Right kidney (tissue), 1 donor: ENCODE measurements around the gene MACROD2.

Source experiments
- DNase-seq: peaks from one replicate; pipeline ENCODE4 v3.0.0-alpha.2; 2016

The MACROD2 gene

GRCh38 chr20:14712302-14712739 lies 717.0 kb downstream of the MACROD2 start:
- no peak for DNase-seq

- DNase-seq, result no peak
Measured at GRCh38 chr20:14715400-14715799, 720.1 kb downstream of the MACROD2 start.

DNA sequence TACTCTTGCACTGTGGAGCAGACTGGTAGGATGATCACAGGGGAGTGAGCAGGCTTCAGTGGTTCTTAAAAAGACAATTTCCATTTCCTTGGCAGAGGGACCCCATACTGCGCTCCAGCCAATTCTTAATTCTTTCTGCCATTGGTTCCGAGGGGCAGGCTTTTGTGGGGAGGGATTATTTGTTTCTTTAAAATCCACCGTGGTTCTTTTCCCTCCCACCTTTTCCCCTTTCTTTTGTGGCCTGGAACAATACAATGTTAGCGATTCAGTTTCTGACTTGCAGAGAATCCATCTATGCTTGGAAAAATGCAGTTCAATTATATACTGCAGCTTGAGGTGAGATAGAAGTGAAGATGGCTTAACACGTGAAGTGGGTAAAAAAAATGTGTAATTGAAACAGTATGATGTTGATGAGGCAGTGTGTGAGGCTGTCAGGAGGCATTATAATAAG lies 721.1 kb downstream of the MACROD2 start:
- no peak for DNase-seq

GRCh38 chr20:14717134-14717999 lies 722.1 kb downstream of the MACROD2 start:
- DNase-seq, result no peak

DNA sequence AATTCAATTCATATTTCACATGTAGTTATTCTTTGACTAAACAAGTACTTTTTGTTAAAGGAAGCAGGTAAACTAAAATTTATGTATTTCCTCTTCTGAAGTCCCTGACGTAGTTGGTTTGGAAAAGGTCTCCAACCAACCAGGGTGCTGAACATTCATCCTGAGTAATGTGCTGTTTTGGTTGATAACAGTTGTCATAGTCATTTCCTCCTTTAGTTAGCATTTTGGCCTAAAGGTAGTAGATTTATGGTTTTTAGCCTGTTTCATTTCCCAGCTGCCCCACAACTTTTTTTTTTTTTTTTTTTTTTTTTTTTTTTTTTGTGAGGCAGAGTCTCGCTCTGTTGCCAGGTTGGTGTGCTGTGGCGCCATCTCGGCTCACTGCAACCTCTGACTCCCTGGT lies 724.9 kb downstream of the MACROD2 start:
- DNase-seq, result no peak

DNA sequence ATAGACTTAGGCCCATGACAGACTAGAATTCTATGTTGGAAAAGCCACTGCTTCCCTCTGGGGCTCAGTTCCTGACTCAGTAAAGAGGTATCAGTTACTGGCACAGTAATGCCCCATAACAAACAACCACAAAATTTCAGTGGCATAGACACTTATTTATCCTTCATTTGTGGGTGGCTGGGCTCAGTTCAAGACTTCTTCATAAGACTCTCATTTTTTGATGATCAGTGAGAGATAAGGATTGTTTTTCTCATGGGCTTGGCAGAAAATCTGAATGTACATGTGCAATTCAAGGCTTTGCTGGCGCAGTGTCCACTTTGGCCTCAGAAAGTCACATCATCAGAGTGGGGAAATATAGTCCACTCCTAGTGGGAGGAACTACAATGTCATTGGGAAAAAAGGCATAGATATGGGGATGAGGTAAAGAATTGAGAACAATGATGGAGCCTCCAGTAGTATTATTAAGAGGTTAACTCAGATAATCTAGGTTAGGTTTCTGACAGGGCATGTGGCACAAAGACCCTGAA lies 726.7 kb downstream of the MACROD2 start:
- no peak for DNase-seq

- DNase-seq, result no peak
Measured at GRCh38 chr20:14723614-14724013, 728.3 kb downstream of the MACROD2 start.

DNA sequence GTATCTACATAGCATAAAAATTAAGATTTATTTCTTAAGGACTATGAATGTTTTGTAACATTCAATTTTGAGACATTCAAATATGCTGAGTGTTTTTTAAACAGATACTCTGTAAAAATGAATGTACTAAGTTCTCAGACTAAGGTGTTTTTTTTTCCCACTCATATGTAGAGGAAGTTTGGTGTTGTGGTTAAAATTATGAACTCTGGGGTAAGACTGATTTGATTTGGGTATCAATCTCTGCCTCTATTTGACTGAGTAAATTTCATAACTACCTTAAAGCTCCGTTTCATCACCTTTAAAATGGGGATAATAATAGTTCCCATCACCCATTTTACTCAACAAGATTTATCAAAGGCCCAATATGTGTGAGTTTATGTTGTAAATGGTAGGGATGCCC lies 728.7 kb downstream of the MACROD2 start:
- DNase-seq, result no peak

- DNase-seq, result no peak
Measured at GRCh38 chr20:14724468-14724867, 729.2 kb downstream of the MACROD2 start.

GRCh38 chr20:14726591-14726990 lies 731.3 kb downstream of the MACROD2 start:
- no peak for DNase-seq

DNA sequence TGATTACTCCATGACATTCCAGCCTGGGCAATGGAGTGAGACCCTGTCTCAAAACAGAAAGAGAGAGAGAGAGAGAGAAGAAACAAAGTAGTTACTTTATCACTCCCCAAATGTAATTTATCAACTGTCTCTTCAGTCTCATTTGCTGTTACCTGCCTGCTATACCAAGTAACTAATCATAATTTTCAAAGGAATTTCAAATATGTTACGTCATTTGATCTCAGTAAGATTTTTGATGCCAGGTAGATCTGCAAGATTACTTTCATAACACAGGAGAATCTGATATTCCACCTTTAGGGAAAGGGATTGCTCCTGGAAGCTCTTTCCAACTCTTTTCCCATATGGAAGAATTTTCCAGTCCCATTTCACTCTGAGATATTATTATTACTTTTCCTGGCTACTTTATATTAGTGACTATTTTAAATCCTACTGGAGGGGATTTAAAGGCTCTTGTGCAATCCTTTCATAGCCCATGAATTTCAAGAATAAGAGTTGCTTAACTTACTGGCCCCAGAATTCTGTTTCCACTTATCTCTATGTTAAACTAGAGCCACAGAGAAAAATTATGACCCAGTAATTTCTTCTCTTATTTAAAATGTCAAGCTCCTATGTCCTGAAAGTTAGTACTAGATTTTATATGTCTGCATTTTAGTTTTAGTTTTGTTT lies 732.3 kb downstream of the MACROD2 start:
- DNase-seq, result no peak

DNA sequence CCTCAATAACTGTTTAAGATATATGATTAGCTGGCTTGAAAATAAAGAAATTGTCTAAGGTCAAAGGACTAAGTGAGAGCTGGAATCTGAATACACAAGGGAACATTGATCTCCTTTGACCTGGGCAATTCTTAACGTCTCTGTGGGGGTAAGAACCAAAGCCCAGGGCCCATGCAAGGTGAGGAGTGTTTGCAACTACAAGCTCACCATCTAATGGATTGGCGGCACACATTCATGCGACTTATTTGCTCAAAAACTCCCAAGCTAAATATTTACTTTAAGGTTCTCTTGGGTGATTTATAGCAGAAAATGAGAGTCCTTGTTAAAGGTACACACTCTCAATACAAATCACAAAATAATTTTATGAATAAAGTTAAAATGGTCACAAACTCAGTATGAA lies 734.1 kb downstream of the MACROD2 start:
- DNase-seq, result no peak

DNA sequence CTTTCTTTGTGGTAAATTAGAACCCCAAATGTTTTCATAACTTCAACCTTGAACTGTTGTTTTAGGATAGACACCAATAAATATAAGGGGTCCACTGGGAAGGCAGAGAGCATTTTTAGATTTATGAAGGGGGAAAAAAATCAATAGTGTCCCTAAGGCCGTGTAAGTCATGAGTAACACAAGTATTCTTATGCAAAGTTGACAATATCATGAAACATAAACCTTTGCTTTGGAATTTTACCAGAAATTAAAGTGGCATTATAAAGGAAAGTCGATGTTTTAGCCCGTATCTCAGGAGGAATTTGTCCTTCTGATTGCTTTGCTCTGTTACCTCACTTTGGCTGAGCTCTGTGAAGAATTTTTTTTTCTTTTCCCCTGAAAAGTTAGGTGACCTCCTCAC lies 737.0 kb downstream of the MACROD2 start:
- DNase-seq, result no peak

DNA sequence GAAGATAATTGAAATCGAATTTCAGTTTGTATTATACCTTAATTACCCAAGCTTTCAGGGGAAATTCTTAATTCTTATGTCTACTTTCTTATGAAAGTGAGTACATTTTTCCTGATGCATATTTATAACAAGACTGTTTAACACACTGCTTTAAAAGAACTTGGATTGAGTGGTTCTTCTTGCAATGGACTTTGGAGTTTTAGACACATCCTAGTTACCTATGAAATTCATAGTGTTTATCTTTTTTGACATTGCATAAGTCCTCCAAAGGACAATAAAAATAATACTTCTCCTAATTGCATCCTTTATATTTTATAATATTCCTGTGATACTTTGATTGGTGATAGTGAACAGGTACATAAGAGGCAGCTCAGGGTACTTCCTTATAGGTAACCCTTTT lies 737.7 kb downstream of the MACROD2 start:
- DNase-seq, result no peak

DNA sequence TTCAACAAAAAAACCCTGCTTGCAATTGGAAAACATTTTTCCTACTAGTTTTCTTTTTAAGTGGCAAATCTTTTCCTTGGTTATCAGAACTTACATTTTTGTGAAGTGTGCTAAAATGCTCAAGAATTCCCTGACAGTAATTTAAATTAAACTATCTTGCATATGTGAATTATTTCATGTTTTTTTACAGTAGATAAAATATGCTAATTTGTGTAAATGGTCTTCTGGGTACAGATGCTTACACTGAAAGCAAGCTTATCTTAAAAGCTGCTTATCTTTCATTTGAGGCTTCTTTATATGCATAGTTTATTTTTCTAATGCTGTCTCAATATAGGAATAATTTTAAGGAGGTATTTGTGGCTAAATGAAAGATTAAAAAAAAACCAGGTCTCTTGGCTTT lies 745.1 kb downstream of the MACROD2 start:
- no peak for DNase-seq

DNA sequence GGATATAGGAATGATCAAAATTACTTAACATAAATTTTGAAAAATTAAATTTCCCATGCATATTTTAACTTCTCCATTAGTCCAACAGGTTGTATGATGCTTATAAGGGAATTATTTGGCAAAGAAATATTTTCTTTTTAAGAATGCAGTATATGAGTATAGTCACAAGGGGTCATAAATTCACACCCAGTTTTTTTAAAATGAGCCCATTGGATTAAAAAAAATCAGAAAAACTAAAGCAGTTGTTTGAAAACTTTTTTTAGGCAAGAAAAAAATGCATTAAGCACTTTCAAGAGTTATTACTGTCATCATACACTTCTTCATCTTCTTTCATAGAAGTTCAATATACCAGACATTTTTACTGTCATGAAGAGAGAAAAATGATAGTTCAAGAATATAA lies 746.3 kb downstream of the MACROD2 start:
- DNase-seq, result no peak

GRCh38 chr20:14744723-14745122 lies 749.4 kb downstream of the MACROD2 start:
- DNase-seq, result no peak

- DNase-seq, result no peak
Measured at GRCh38 chr20:14745830-14746229, 750.5 kb downstream of the MACROD2 start.

- no peak for DNase-seq
Measured at GRCh38 chr20:14751191-14751590, 755.9 kb downstream of the MACROD2 start.

- no peak for DNase-seq
Measured at GRCh38 chr20:14757728-14758127, 762.4 kb downstream of the MACROD2 start.

- no peak for DNase-seq
Measured at GRCh38 chr20:14758356-14758755, 763.0 kb downstream of the MACROD2 start.

- DNase-seq, result no peak
Measured at GRCh38 chr20:14759979-14760378, 764.7 kb downstream of the MACROD2 start.

- no peak for DNase-seq
Measured at GRCh38 chr20:14761903-14762302, 766.6 kb downstream of the MACROD2 start.
